SK-N-SH (cell line): ENCODE results near the gene ARHGAP42. TPM values are rescaled to one million over a fixed set of nuclear protein-coding genes. Genes with fewer than 3 reads are reported as not detected.

Source experiments
- CTCF ChIA-PET: fragments of 300-600, 350-600 bp; formaldehyde crosslinking; extraction: SDS; loops from one replicate; lab custom pipeline; 2021; lab: Yijun Ruan, JAX
- POLR2A ChIA-PET: fragments of 350-600 bp; sonication (Branson Sonifier 250); formaldehyde crosslinking; extraction: SDS; loops from one replicate; lab custom pipeline; 2020; ENCODE audit warnings: antibody characterized with exemption, inconsistent platforms; lab: Yijun Ruan, JAX
- DNase-seq: peaks from one replicate; pipeline ENCODE4 v3.0.0; 2012
- H2AFZ ChIP-seq: fragments of 200-600 bp; sonication (generic); 2 replicates; pipeline ENCODE4 v1.8.1; 2016; ENCODE audit warnings: antibody characterized with exemption, mild to moderate bottlenecking, low read depth
- H3F3A ChIP-seq: fragments of 200-600 bp; sonication (generic); replicated peaks from 2 replicates; pipeline ENCODE3; 2016; ENCODE audit warnings: antibody characterized with exemption, mild to moderate bottlenecking; ENCODE audit not compliant: insufficient read depth
- H3K27ac ChIP-seq, 2 experiments: fragments of 200-500 bp in 1 of 2; fragments of 200-600 bp in 1 of 2; sonication (Bioruptor generic) in 1 of 2; sonication (generic), shearing (Covaris generic) in 1 of 2; 2 replicates each; pipeline versions ENCODE4 v1.5.1 to v1.6.1; 2014 to 2016; ENCODE audit warnings: low read depth in 2 of 2, inconsistent platforms in 1 of 2, low read length in 1 of 2, mild to moderate bottlenecking in 1 of 2, mixed read lengths in 1 of 2
- H3K27me3 ChIP-seq: fragments of 200-600 bp; sonication (generic), shearing (Covaris generic); 2 replicates; pipeline ENCODE4 v1.6.1; 2016; ENCODE audit warnings: mixed run types; ENCODE audit not compliant: insufficient read depth
- H3K36me3 ChIP-seq, 2 experiments: fragments of 200-500 bp in 1 of 2; fragments of 200-600 bp in 1 of 2; sonication (Bioruptor generic) in 1 of 2; sonication (generic) in 1 of 2; replicated peaks in 1 of 2; 2 replicates each; pipeline versions ENCODE3 to v1.5.1; 2014 to 2016; ENCODE audit warnings: low read length in 1 of 2, mild to moderate bottlenecking in 1 of 2; ENCODE audit not compliant: insufficient read depth in 2 of 2, control insufficient read depth in 1 of 2
- H3K4me1 ChIP-seq, 2 experiments: fragments of 200-500 bp in 1 of 2; fragments of 200-600 bp in 1 of 2; sonication (Bioruptor generic) in 1 of 2; sonication (generic), shearing (Covaris generic) in 1 of 2; 2 replicates each; pipeline versions ENCODE4 v1.5.1 to v1.6.1; 2014 to 2016; ENCODE audit warnings: low read depth in 1 of 2, low read length in 1 of 2, mixed run types in 1 of 2; ENCODE audit not compliant: insufficient read depth in 2 of 2, control insufficient read depth in 1 of 2
- H3K4me2 ChIP-seq: fragments of 200-600 bp; sonication (generic), shearing (Covaris generic); 2 replicates; pipeline ENCODE4 v1.6.1; 2017; ENCODE audit warnings: mixed run types
- H3K4me3 ChIP-seq, 2 experiments: fragments of 200-500 bp in 1 of 2; fragments of 200-600 bp in 1 of 2; sonication (Bioruptor generic) in 1 of 2; sonication (generic), shearing (Covaris generic) in 1 of 2; 2 replicates each; pipeline versions ENCODE4 v1.5.1 to v1.8.1; 2014 to 2016; ENCODE audit warnings: low read depth in 2 of 2, inconsistent platforms in 1 of 2, low read length in 1 of 2, mild to moderate bottlenecking in 1 of 2, mixed read lengths in 1 of 2, moderate library complexity in 1 of 2
- H3K79me2 ChIP-seq: fragments of 200-600 bp; sonication (generic); 2 replicates; pipeline ENCODE4 v1.8.1; 2017; ENCODE audit warnings: mild to moderate bottlenecking; ENCODE audit not compliant: insufficient read depth
- H3K9ac ChIP-seq: fragments of 200-600 bp; sonication (generic); 2 replicates; pipeline ENCODE4 v1.6.1; 2017; ENCODE audit warnings: mixed run types
- H3K9me2 ChIP-seq: fragments of 200-600 bp; sonication (generic); 2 replicates; pipeline ENCODE4 v1.6.1; 2017; ENCODE audit warnings: mixed run types
- H3K9me3 ChIP-seq: fragments of 200-600 bp; sonication (generic); 2 replicates; pipeline ENCODE4 v1.6.1; 2017; ENCODE audit warnings: mixed run types, mild to moderate bottlenecking, moderate library complexity
- H4K20me1 ChIP-seq: fragments of 200-600 bp; sonication (generic); 2 replicates; pipeline ENCODE4 v1.6.1; 2017; ENCODE audit warnings: mild to moderate bottlenecking, mixed run types; ENCODE audit not compliant: insufficient read depth
- CTCF ChIP-seq: fragments of 200-600 bp; sonication (generic); IDR thresholded peaks from 2 replicates; pipeline ENCODE4 v1.6.1; 2017; ENCODE audit warnings: antibody characterized with exemption, mild to moderate bottlenecking, moderate library complexity
- EP300 ChIP-seq, 2 experiments: IDR thresholded peaks; 2 replicates each; pipeline versions ENCODE4 v1.4.0 to v1.6.1; 2012; ENCODE audit warnings: borderline replicate concordance in 1 of 2, low read depth in 1 of 2, low read length in 1 of 2
- EZH2phosphoT487 ChIP-seq: fragments of 200-600 bp; sonication (generic); IDR thresholded peaks from 2 replicates; pipeline ENCODE4 v1.6.1; 2017; ENCODE audit warnings: low read depth, mixed run types, mild to moderate bottlenecking, antibody characterized with exemption, moderate library complexity, borderline replicate concordance
- FOXM1 ChIP-seq: IDR thresholded peaks from 2 replicates; pipeline ENCODE4 v1.4.0; 2012; ENCODE audit warnings: low read depth, mild to moderate bottlenecking
- GATA2 ChIP-seq: sonication (generic); formaldehyde crosslinking; IDR thresholded peaks from 2 replicates; pipeline ENCODE4 v1.5.0; 2020; ENCODE audit warnings: mild to moderate bottlenecking, missing genetic modification reagents
- IRF3 ChIP-seq: fragments of 150-350 bp; IDR thresholded peaks from 2 replicates; pipeline ENCODE4 v1.6.1; 2016; ENCODE audit warnings: mild to moderate bottlenecking, low read depth, low read length
- NFIC ChIP-seq: IDR thresholded peaks from 2 replicates; pipeline ENCODE4 v1.4.0; 2012; ENCODE audit warnings: borderline replicate concordance
- PBX3 ChIP-seq: IDR thresholded peaks from 2 replicates; pipeline ENCODE4; 2012
- RAD21 ChIP-seq: IDR thresholded peaks from 2 replicates; pipeline ENCODE4 v1.6.1; 2012; ENCODE audit warnings: mild to moderate bottlenecking, low read length
- RCOR1 ChIP-seq: fragments of 150-350 bp; IDR thresholded peaks from 2 replicates; pipeline ENCODE4 v1.6.1; 2017; ENCODE audit warnings: antibody characterized with exemption, low read length
- RXRA ChIP-seq: IDR thresholded peaks from 2 replicates; pipeline ENCODE4 v1.4.0; 2012; ENCODE audit warnings: low read depth, mild to moderate bottlenecking, borderline replicate concordance
- USF2 ChIP-seq: fragments of 150-350 bp; IDR thresholded peaks from 2 replicates; pipeline ENCODE4 v1.6.1; 2017; ENCODE audit warnings: antibody characterized with exemption, low read length, low read depth, borderline replicate concordance
- YY1 ChIP-seq: IDR thresholded peaks from 2 replicates; pipeline ENCODE4 v1.4.0; 2012; ENCODE audit warnings: low read depth, mild to moderate bottlenecking
- WGBS: methylation state at CpG from one replicate; pipeline ENCODE4 v1.1.6; 2017; ENCODE audit warnings: low lambda C conversion rate; 5-methylcytosine and 5-hydroxymethylcytosine counted together
- polyA plus RNA-seq, 3 experiments: library from polyadenylated mRNA; depleted of rRNA; stranded (reverse); fragments of >200 nt; gene quantifications; 2 replicates each; pipeline ENCODE4 v1.2.3, GENCODE V29; 2012

ARHGAP42 gene
- polyA plus RNA-seq, 1 of the 3 experiments (the other 2 are of a cell fraction), result 0.02 TPM

GRCh38 chr11:100903284-100903683, 216.2 kb downstream of the ARHGAP42 start:
- H3K4me3 ChIP-seq, result no peak overlapping the region
- no peaks in the 10 kb centered on the region for H3K4me1 ChIP-seq
- no peaks in the 10 kb centered on the region for H4K20me1 ChIP-seq
- no peak overlapping the region for H3K27ac ChIP-seq
- H3K4me2 ChIP-seq, result no peak overlapping the region
- ChIA-PET POLR2A (no interaction called here), CTCF (no interaction called here)
- H3K36me3 ChIP-seq, result no peaks in the 10 kb centered on the region
- H3K27me3 ChIP-seq, result peaks cover 14% of the 10 kb centered on the region; the same call in 1 of the 2 replicates
- H3K79me2 ChIP-seq, result no peaks in the 10 kb centered on the region
- 11% methylated on average over 1 of the region's 1 CpG for WGBS
- no peaks in the 10 kb centered on the region for H3K9me2 ChIP-seq
- no peak overlapping the region for H3K9ac ChIP-seq
- TF ChIP-seq RXRA (no peak), USF2 (no peak), CTCF (no peak), NFIC (no peak), GATA2 (CRISPR knock-in tag) (no peak), EZH2phosphoT487 (no peak)
- TF ChIP-seq, all 33 proteins: peak for 0
- H3F3A ChIP-seq, result no peaks in the 10 kb centered on the region
- H2AFZ ChIP-seq, result no peak overlapping the region
- DNase-seq, result no peak
- H3K9me3 ChIP-seq, result no peaks in the 10 kb centered on the region

- ChIA-PET CTCF (no interaction called here), POLR2A (no interaction called here)
- Histone ChIP-seq H3K79me2 (no peaks in the 10 kb centered on the region), H3F3A (no peaks in the 10 kb centered on the region), H3K4me3 (no peak overlapping the region), H2AFZ (no peak overlapping the region), H3K9me2 (no peaks in the 10 kb centered on the region), H3K9ac (no peak overlapping the region), H3K27me3 (peaks cover 14% of the 10 kb centered on the region; the same call in 1 of the 2 replicates), H3K4me2 (no peak overlapping the region), H4K20me1 (no peaks in the 10 kb centered on the region), H3K36me3 (no peaks in the 10 kb centered on the region), H3K9me3 (no peaks in the 10 kb centered on the region), H3K4me1 (no peaks in the 10 kb centered on the region), H3K27ac (no peak overlapping the region)
- WGBS, result 56% methylated on average over 13 of the region's 13 CpGs
- DNase-seq, result no peak
- TF ChIP-seq RCOR1 (no peak), EP300 (IDR thresholded peaks at IDR 0.05; ENCODE audit: borderline replicate concordance in 1 of 2, low read depth in 1 of 2, low read length in 1 of 2) (no peak), PBX3 (no peak), FOXM1 (no peak), IRF3 (no peak), RAD21 (no peak), YY1 (no peak)
Measured at GRCh38 chr11:100905684-100906083, 218.6 kb downstream of the ARHGAP42 start.
